Liver (tissue), 9 donors: ENCODE data around the gene HOXD1. TPM values are rescaled to one million over a fixed set of nuclear protein-coding genes. Genes with fewer than 3 reads are reported as not detected.

ENCODE experiments used
- DNase-seq: peaks from one replicate; pipeline ENCODE4 v3.0.0-alpha.2; 2017; ENCODE audit warnings: low spot score
- H3K27ac ChIP-seq, 2 donors: one replicate each; pipeline ENCODE4 v1.7.0; 2013; ENCODE audit warnings: inconsistent platforms in 2 of 2, low read length in 2 of 2, control low read depth in 1 of 2, low read depth in 1 of 2, mild to moderate bottlenecking in 1 of 2
- H3K27me3 ChIP-seq, 4 donors: one replicate each; pipeline versions ENCODE4 v1.6.1 to v1.7.0; 2013; ENCODE audit warnings: low read length in 3 of 4, inconsistent platforms in 1 of 4, mild to moderate bottlenecking in 1 of 4, moderate library complexity in 1 of 4; ENCODE audit not compliant: control insufficient read depth in 4 of 4, insufficient read depth in 4 of 4
- H3K36me3 ChIP-seq, 4 donors: one replicate each; pipeline versions ENCODE4 v1.6.1 to v1.7.0; 2013; ENCODE audit warnings: low read length in 3 of 4, mild to moderate bottlenecking in 3 of 4, low read depth in 1 of 4, moderate library complexity in 1 of 4; ENCODE audit not compliant: control insufficient read depth in 4 of 4, insufficient read depth in 3 of 4
- H3K4me1 ChIP-seq, 4 donors: one replicate each; pipeline versions ENCODE4 v1.6.1 to v1.7.0; 2013; ENCODE audit warnings: low read length in 3 of 4, mild to moderate bottlenecking in 3 of 4, moderate library complexity in 1 of 4; ENCODE audit not compliant: control insufficient read depth in 4 of 4, insufficient read depth in 4 of 4
- H3K4me3 ChIP-seq, 3 donors: one replicate each; pipeline versions ENCODE4 v1.6.1 to v1.7.0; 2013; ENCODE audit warnings: low read length in 3 of 3, control low read depth in 1 of 3, low read depth in 1 of 3, mild to moderate bottlenecking in 1 of 3
- H3K9ac ChIP-seq, 2 donors: one replicate each; pipeline ENCODE4 v1.7.0; 2013; ENCODE audit warnings: low read length in 2 of 2, mild to moderate bottlenecking in 2 of 2, moderate library complexity in 2 of 2, control low read depth in 1 of 2, low read depth in 1 of 2
- H3K9me3 ChIP-seq, 4 donors: one replicate each; pipeline versions ENCODE4 v1.6.1 to v1.7.0; 2013; ENCODE audit warnings: low read length in 3 of 4; ENCODE audit not compliant: control insufficient read depth in 4 of 4
- GABPA ChIP-seq, 2 donors: IDR thresholded peaks in 1 of 2; conservative IDR thresholded peaks in 1 of 2; 2 replicates each; pipeline ENCODE4 v1.6.1; 2016; ENCODE audit warnings: antibody characterized with exemption in 2 of 2, mild to moderate bottlenecking in 1 of 2, moderate library complexity in 1 of 2
- HNF4A ChIP-seq, 2 donors: conservative IDR thresholded peaks; 2 replicates each; pipeline ENCODE4 v1.6.1; 2016; ENCODE audit warnings: antibody characterized with exemption in 2 of 2, mild to moderate bottlenecking in 2 of 2
- NR2F2 ChIP-seq: IDR thresholded peaks from 2 replicates; pipeline ENCODE4 v1.6.1; 2016; ENCODE audit warnings: antibody characterized with exemption
- RXRA ChIP-seq, 2 donors: IDR thresholded peaks; 2 replicates each; pipeline ENCODE4 v1.6.1; 2017 to 2018; ENCODE audit warnings: antibody characterized with exemption in 2 of 2, mild to moderate bottlenecking in 1 of 2
- TAF1 ChIP-seq: conservative IDR thresholded peaks from 2 replicates; pipeline ENCODE4 v1.6.1; 2016; ENCODE audit warnings: antibody characterized with exemption, mild to moderate bottlenecking
- WGBS: extraction: QIAGEN DNeasy Blood & Tissue Kit; methylation state at CpG from one replicate; pipeline ENCODE4 v1.1.7; 2013; 5-methylcytosine and 5-hydroxymethylcytosine counted together
- polyA plus RNA-seq, 2 donors: library from polyadenylated mRNA; stranded (reverse) in 1 of 2; unstranded in 1 of 2; fragments of 200-250 nt in 1 of 2; fragments of >200 nt in 1 of 2; fragmentation: Nextera tagmentation in 1 of 2; extraction: Ambion mirVana in 1 of 2; gene quantifications; one replicate each; pipeline versions ENCODE4 v1.2.1 to v1.2.3, GENCODE V29; 2013 to 2015
- total RNA-seq, 2 donors: library from RNA; depleted of rRNA; stranded (reverse); fragments of >200 nt; gene quantifications; one replicate each; pipeline ENCODE4 v1.2.3, GENCODE V29; 2014
- TF ChIP-seq, protein P1 (sequence below): fragments of 150-350 bp; IDR thresholded peaks from 2 replicates; pipeline ENCODE4 v1.5.1; 2017; ENCODE audit warnings: improper control_type of control experiment, low read depth, low read length; ENCODE audit not compliant: missing input control
- TF ChIP-seq, protein P2 (sequence below): IDR thresholded peaks from 2 replicates; pipeline ENCODE4 v1.6.1; 2016; ENCODE audit warnings: antibody characterized with exemption
- TF ChIP-seq, protein P3 (sequence below): IDR thresholded peaks from 2 replicates; pipeline ENCODE4 v1.6.1; 2016; ENCODE audit warnings: antibody characterized with exemption, mild to moderate bottlenecking
- TF ChIP-seq, protein P4 (sequence below): IDR thresholded peaks from 2 replicates; pipeline ENCODE4 v1.6.1; 2016; ENCODE audit warnings: antibody characterized with exemption
- donor health status: healthy.
- donor health status: healthy.
- donor health status: healthy.
- donor health status: healthy.
- donor health status: healthy.

Gene HOXD1
- total and polyA plus RNA-seq, 4 donors = not detected

DNA sequence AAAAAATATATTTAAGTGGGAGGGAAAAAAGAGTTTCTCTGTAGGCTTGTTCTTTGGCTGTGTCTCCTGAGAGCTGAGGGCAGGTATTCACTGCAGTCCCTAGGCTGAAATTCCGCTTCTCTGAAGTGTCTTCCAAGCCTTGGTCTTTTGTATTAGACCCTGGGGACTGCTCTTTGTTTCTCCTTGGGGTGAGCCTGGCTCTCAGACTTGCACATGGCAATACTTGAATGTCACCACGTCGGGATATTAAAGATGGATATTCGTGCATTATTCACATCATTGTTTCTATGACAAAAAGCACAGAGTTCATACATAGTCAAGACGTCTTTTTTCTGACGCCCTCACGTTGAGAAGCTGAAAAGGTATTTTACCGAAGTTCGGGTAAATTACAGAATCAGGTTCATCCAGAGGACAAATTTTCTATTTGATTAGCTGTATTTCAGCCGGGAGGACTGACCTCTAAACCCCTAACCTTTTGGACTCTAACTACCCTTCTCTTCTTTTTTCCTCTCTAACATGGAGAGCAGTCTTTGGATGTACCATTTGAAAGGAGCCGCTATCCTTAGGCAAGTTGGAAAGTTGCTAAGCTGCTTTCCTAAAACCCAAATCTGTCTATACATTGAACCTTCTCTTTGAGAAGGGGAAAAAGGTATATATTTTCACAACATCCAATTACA, 33.8 kb upstream of the HOXD1 start:
- H3K4me1 ChIP-seq = peaks cover 3 to 12% (median 6%) of the 10 kb centered on the region in 4 donors
- no peak overlapping the region for H3K9ac ChIP-seq
- peaks cover 9 to 38% (median 22%) of the 10 kb centered on the region in 4 donors for H3K27me3 ChIP-seq
- no peak overlapping the region for H3K4me3 ChIP-seq
- 18% methylated on average over 11 of the region's 11 CpGs for WGBS
- TF ChIP-seq HNF4A (conservative IDR thresholded peaks at IDR 0.05) (peak in 1 of 2 donors; percentile 10), TAF1 (no peak), RXRA (IDR thresholded peaks at IDR 0.05) (peak; percentile 51 to 72)
- H3K27ac ChIP-seq = no peak overlapping the region
- DNase-seq = no peak
- peaks cover 0 to 4% (median 0%) of the 10 kb centered on the region in 4 donors for H3K9me3 ChIP-seq
- H3K36me3 ChIP-seq = no peaks in the 10 kb centered on the region

DNA sequence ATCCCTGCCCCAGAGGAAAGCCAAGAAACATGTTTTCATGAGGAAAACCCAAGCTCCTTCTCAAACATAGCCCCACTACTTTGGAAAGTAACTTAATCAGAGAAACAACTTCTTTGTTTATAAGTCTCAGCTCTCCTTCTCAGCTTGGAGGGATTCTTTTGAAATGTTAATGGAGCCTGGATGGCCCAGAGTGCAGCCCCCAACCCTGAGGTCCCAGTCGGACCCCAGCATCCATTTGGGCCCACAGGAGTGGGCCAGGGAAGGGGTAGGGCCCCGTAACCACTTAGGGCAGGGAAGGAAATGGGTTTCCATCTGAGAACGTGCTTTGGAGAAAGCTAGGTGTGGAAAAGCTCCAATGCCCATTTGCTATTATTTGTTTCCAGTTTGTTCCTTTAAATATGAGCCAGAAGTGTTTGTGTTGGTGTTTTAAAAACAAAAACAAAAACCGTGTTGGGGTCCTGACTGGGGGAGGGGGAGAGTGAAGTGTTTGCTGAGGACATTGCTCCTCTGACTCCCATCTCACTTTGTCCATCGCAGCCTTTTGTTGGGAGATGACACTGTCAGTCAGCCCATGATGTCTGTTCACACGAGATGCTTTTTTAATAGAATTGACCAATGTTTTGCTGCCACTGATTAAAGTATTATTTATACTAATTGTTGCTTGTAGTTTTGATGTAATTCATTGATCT, 33.0 kb upstream of the HOXD1 start:
- Histone ChIP-seq H3K4me3 (no peak overlapping the region), H3K27ac (no peak overlapping the region), H3K27me3 (peaks cover 9 to 34% (median 25%) of the 10 kb centered on the region in 4 donors), H3K9ac (no peak overlapping the region), H3K36me3 (no peaks in the 10 kb centered on the region), H3K9me3 (peaks cover 0 to 4% (median 0%) of the 10 kb centered on the region in 4 donors), H3K4me1 (peaks cover 6 to 16% (median 11%) of the 10 kb centered on the region in 4 donors)
- WGBS = 14% methylated on average over 6 of the region's 6 CpGs
- DNase-seq = no peak
- TF ChIP-seq, protein P1, sequence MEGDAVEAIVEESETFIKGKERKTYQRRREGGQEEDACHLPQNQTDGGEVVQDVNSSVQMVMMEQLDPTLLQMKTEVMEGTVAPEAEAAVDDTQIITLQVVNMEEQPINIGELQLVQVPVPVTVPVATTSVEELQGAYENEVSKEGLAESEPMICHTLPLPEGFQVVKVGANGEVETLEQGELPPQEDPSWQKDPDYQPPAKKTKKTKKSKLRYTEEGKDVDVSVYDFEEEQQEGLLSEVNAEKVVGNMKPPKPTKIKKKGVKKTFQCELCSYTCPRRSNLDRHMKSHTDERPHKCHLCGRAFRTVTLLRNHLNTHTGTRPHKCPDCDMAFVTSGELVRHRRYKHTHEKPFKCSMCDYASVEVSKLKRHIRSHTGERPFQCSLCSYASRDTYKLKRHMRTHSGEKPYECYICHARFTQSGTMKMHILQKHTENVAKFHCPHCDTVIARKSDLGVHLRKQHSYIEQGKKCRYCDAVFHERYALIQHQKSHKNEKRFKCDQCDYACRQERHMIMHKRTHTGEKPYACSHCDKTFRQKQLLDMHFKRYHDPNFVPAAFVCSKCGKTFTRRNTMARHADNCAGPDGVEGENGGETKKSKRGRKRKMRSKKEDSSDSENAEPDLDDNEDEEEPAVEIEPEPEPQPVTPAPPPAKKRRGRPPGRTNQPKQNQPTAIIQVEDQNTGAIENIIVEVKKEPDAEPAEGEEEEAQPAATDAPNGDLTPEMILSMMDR = no peak
- TF ChIP-seq, protein P2, sequence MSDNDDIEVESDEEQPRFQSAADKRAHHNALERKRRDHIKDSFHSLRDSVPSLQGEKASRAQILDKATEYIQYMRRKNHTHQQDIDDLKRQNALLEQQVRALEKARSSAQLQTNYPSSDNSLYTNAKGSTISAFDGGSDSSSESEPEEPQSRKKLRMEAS = no peak
- TF ChIP-seq, protein P3, sequence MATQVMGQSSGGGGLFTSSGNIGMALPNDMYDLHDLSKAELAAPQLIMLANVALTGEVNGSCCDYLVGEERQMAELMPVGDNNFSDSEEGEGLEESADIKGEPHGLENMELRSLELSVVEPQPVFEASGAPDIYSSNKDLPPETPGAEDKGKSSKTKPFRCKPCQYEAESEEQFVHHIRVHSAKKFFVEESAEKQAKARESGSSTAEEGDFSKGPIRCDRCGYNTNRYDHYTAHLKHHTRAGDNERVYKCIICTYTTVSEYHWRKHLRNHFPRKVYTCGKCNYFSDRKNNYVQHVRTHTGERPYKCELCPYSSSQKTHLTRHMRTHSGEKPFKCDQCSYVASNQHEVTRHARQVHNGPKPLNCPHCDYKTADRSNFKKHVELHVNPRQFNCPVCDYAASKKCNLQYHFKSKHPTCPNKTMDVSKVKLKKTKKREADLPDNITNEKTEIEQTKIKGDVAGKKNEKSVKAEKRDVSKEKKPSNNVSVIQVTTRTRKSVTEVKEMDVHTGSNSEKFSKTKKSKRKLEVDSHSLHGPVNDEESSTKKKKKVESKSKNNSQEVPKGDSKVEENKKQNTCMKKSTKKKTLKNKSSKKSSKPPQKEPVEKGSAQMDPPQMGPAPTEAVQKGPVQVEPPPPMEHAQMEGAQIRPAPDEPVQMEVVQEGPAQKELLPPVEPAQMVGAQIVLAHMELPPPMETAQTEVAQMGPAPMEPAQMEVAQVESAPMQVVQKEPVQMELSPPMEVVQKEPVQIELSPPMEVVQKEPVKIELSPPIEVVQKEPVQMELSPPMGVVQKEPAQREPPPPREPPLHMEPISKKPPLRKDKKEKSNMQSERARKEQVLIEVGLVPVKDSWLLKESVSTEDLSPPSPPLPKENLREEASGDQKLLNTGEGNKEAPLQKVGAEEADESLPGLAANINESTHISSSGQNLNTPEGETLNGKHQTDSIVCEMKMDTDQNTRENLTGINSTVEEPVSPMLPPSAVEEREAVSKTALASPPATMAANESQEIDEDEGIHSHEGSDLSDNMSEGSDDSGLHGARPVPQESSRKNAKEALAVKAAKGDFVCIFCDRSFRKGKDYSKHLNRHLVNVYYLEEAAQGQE = no peak
- no peak for TF ChIP-seq GABPA (IDR thresholded peaks at IDR 0.05 in 1 of 2, conservative IDR thresholded peaks at IDR 0.05 in 1 of 2)
- no peak for TF ChIP-seq NR2F2

DNA sequence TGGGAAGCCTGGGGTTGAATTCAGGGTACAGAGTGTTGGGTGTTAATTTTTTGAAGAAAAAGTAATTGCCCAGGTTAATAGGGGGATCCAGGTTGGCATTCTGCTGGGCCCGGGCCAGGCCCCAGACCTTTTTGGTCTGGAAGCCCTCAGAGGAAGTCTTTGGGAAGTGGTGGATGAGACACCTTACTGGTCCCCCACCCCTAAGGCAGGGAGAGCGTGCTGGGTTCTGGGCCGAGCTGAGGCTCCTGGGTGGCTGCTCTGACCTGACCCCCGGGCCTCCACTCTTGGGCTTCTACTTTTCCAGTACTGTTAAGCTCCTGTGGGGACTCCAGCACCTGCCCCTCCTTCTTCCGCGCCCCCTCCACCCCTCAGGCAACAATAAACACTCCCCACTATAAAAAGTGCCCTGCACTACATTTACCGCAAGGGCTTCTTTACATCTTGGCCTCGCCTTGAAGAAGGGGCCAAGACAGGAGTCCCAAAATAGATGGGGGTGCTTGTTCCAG, 32.1 kb upstream of the HOXD1 start:
- no peak overlapping the region for H3K27ac ChIP-seq
- H3K4me3 ChIP-seq = no peak overlapping the region

More for the DNA sequence above, 32.1 kb upstream of the HOXD1 start:
- WGBS = 17% methylated on average over 8 of the region's 8 CpGs
- Histone ChIP-seq H3K4me1 (peaks cover 6 to 16% (median 11%) of the 10 kb centered on the region in 4 donors), H3K36me3 (no peaks in the 10 kb centered on the region), H3K27me3 (peaks cover 10 to 35% (median 26%) of the 10 kb centered on the region in 4 donors), H3K9ac (no peak overlapping the region), H3K9me3 (peaks cover 0 to 4% (median 0%) of the 10 kb centered on the region in 4 donors)
- DNase-seq = no peak
- TF ChIP-seq, protein P1 = no peak
- TF ChIP-seq, protein P4, sequence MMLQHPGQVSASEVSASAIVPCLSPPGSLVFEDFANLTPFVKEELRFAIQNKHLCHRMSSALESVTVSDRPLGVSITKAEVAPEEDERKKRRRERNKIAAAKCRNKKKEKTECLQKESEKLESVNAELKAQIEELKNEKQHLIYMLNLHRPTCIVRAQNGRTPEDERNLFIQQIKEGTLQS = no peak
- TF ChIP-seq NR2F2 = no peak
- TF ChIP-seq HNF4A (conservative IDR thresholded peaks at IDR 0.05) = no peak
- TF ChIP-seq RXRA (IDR thresholded peaks at IDR 0.05) = no peak
- TF ChIP-seq, protein P2 = no peak
